ENCODE results near the gene AQP12B.

Gene AQP12B

GRCh38 chr2:240635121-240635997, 47.3 kb downstream of the AQP12B start:
- no peaks in the 10 kb centered on the region for H4K20me1 ChIP-seq (ENCODE audit: insufficient read depth, low read length)

GRCh38 chr2:240632306-240632721, 50.4 kb downstream of the AQP12B start:
- Histone ChIP-seq H2AFZ (ENCODE audit: low read length) (no peak overlapping the region), H3K4me2 (ENCODE audit: low read depth, low read length) (no peak overlapping the region), H3K4me1 (ENCODE audit: low read length) (no peaks in the 10 kb centered on the region), H3K79me2 (ENCODE audit: low read length) (no peaks in the 10 kb centered on the region), H3K9ac (ENCODE audit: low read length) (no peak overlapping the region), H3K27me3 (replicated peaks; ENCODE audit: insufficient read depth, low read length) (peaks cover 4% of the 10 kb centered on the region; the same call in 1 of the 2 replicates), H3K4me3 (ENCODE audit: low read length) (no peak overlapping the region), H3F3A (ENCODE audit: insufficient read depth, low read length) (no peaks in the 10 kb centered on the region), H3K9me3 (replicated peaks; ENCODE audit: insufficient read depth, low read length) (no peaks in the 10 kb centered on the region), H3K36me3 (replicated peaks; ENCODE audit: insufficient read depth, low read length) (no peaks in the 10 kb centered on the region), H3K27ac (ENCODE audit: low read length) (no peak overlapping the region), H3K9me2 (replicated peaks; ENCODE audit: insufficient read depth, low read length) (no peaks in the 10 kb centered on the region), H4K20me1 (ENCODE audit: insufficient read depth, low read length) (no peaks in the 10 kb centered on the region)
- TF ChIP-seq CTCF (IDR thresholded peaks at IDR 0.05; ENCODE audit: low read length): no peak
- no peak for TF ChIP-seq EZH2phosphoT487 (IDR thresholded peaks at IDR 0.05; ENCODE audit: low read length)
- TF ChIP-seq EZH2 (optimal IDR thresholded peaks at IDR 0.05; ENCODE audit: low read depth, low read length): no peak
- DNase-seq: no peak

More at GRCh38 chr2:240635121-240635997, 47.3 kb downstream of the AQP12B start:
- Histone ChIP-seq H3K4me3 (ENCODE audit: low read length) (no peak overlapping the region), H3K36me3 (replicated peaks; ENCODE audit: insufficient read depth, low read length) (no peaks in the 10 kb centered on the region), H3F3A (ENCODE audit: insufficient read depth, low read length) (no peaks in the 10 kb centered on the region), H3K27ac (ENCODE audit: low read length) (no peak overlapping the region), H3K4me2 (ENCODE audit: low read depth, low read length) (no peak overlapping the region), H3K9me2 (replicated peaks; ENCODE audit: insufficient read depth, low read length) (no peaks in the 10 kb centered on the region), H2AFZ (ENCODE audit: low read length) (no peak overlapping the region), H3K9me3 (replicated peaks; ENCODE audit: insufficient read depth, low read length) (no peaks in the 10 kb centered on the region), H3K9ac (ENCODE audit: low read length) (no peak overlapping the region), H3K27me3 (replicated peaks; ENCODE audit: insufficient read depth, low read length) (peaks cover 9% of the 10 kb centered on the region), H3K79me2 (ENCODE audit: low read length) (no peaks in the 10 kb centered on the region), H3K4me1 (ENCODE audit: low read length) (no peaks in the 10 kb centered on the region)
- TF ChIP-seq EZH2phosphoT487 (IDR thresholded peaks at IDR 0.05; ENCODE audit: low read length) (no peak), EZH2 (optimal IDR thresholded peaks at IDR 0.05; ENCODE audit: low read depth, low read length) (no peak), CTCF (IDR thresholded peaks at IDR 0.05; ENCODE audit: low read length) (no peak)
- DNase-seq: no peak

- no peaks in the 10 kb centered on the region for H4K20me1 ChIP-seq (ENCODE audit: insufficient read depth, low read length)
- H3K36me3 ChIP-seq (replicated peaks; ENCODE audit: insufficient read depth, low read length): no peaks in the 10 kb centered on the region
- H3K4me3 ChIP-seq (ENCODE audit: low read length): no peak overlapping the region
- no peaks in the 10 kb centered on the region for H3K9me3 ChIP-seq (replicated peaks; ENCODE audit: insufficient read depth, low read length)
- no peak overlapping the region for H3K9ac ChIP-seq (ENCODE audit: low read length)
- H3K4me1 ChIP-seq (ENCODE audit: low read length): no peaks in the 10 kb centered on the region
- H3K79me2 ChIP-seq (ENCODE audit: low read length): no peaks in the 10 kb centered on the region
- H3K9me2 ChIP-seq (replicated peaks; ENCODE audit: insufficient read depth, low read length): no peaks in the 10 kb centered on the region
- H3K27ac ChIP-seq (ENCODE audit: low read length): no peak overlapping the region
- no peak overlapping the region for H3K4me2 ChIP-seq (ENCODE audit: low read depth, low read length)
- TF ChIP-seq EZH2 (optimal IDR thresholded peaks at IDR 0.05; ENCODE audit: low read depth, low read length) (no peak), EZH2phosphoT487 (IDR thresholded peaks at IDR 0.05; ENCODE audit: low read length) (no peak), CTCF (IDR thresholded peaks at IDR 0.05; ENCODE audit: low read length) (no peak)
- peaks cover 4% of the 10 kb centered on the region; the same call in 1 of the 2 replicates for H3K27me3 ChIP-seq (replicated peaks; ENCODE audit: insufficient read depth, low read length)
- no peak overlapping the region for H2AFZ ChIP-seq (ENCODE audit: low read length)
- DNase-seq: no peak
- H3F3A ChIP-seq (ENCODE audit: insufficient read depth, low read length): no peaks in the 10 kb centered on the region
Measured at GRCh38 chr2:240631548-240632305, 51.0 kb downstream of the AQP12B start.

Data from MM.1S (cell line).